Dermis blood vessel endothelial cell (primary cell): Measurements from ENCODE around the gene EPHA2. TPM values are rescaled to one million over a fixed set of nuclear protein-coding genes. Genes with fewer than 3 reads are reported as not detected.

Source experiments
- DNase-seq: peaks from one replicate; pipeline ENCODE4 v3.0.0; 2010
- total RNA-seq: library from RNA; depleted of rRNA; stranded (reverse); fragments of >200 nt; gene quantifications from 2 replicates; pipeline ENCODE4 v1.2.3, GENCODE V29; 2014

The EPHA2 gene
- total RNA-seq, 1 donor from 2014 or later, result 121 TPM

GRCh38 chr1:16134066-16134801 lies 21.6 kb downstream of the EPHA2 start:
- DNase-seq, result peak; percentile 59

DNA sequence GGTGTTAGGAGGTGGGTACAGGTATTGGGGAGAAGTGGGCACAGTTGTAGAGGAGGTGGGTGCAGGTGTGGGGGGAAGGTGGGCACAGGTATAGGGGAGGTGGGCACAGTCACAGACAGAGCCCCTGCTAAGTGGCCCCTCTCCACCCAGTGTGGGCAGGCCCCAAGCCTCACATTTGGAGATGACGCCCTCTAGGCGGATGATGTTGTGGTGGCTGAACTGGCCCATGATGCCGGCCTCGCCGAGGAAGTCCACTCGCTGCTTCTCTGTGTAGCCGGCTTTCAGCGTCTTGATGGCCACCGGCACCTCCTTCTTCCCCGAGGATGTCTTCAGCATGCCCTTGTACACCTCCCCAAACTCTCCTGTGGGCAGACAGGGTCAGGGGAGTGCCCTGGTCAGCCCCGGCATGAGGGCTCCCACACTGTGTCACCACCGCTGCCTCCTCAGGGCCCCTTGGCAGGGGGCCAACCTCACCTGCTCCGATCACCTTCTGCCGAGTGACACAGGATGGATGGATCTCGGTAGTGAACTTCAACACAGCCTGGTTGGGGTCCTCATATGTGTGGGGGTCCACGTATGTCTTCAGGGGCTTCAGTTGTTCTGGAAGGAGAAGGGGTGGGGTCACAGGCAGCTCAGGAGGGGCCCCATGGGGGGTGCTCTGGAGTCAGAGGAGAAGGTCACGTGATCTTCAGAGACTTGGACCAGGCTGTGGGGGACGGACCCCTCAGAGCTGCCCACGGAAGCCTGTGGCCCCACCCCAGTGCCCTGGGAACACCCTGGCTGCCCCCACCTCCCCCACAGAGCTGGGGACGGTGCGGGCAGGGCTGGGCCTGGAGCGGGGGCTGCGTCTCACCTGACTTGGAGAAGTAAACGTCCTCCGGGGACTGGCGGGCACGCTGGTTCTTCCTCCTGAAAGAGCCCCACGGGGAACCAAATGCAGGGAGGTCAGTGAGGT lies 22.6 kb downstream of the EPHA2 start:
- no peak for DNase-seq

DNA sequence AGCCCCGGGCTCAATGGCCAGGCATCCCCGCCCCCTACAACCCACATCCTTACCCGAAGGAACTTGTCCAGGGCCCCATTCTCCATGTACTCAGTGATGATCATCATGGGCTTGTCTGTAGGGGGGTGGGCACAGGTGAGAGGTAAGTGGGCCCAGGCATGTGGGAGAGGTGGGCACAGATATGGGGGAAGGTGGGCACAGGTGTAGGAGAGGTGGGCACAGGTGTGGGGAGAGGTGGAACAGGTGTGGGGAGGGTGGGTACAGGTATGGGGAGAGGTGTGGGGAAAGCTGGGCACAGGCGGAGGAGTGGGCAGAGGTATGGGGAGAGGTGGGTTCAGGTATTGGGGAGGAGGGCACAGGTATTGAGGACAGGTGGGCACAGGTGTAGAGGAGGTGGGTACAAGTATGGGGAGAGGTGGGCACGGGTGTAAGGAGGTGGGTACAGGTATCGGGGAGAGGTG lies 23.5 kb downstream of the EPHA2 start:
- no peak for DNase-seq

GRCh38 chr1:16131636-16132324 lies 24.1 kb downstream of the EPHA2 start:
- DNase-seq, result peak; percentile 35

- no peak for DNase-seq
Observed at GRCh38 chr1:16130827-16131226, 25.0 kb downstream of the EPHA2 start.

GRCh38 chr1:16129921-16130543 lies 25.8 kb downstream of the EPHA2 start:
- DNase-seq, result no peak

DNA sequence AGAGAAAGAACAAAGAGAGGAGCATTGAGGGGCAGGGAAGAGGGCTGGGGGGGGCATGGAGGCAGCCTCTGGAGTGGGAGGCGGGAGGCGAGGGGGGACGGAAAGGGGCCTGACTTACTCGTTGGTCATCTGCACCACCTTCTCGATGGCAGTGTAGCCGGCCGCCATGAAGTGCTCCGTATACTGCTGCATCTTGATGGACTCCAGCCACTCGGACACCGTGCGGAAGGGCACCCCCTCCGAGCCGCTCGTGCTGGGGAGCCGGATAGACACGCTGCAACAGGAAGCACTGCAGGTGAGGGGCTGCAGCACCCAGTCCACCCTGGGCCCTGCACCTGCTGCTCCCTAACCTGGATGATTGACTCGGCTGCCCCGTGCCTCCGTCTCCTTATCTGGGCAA lies 26.6 kb downstream of the EPHA2 start:
- DNase-seq, result no peak

GRCh38 chr1:16128338-16128741 lies 27.5 kb downstream of the EPHA2 start:
- DNase-seq, result no peak

GRCh38 chr1:16127676-16128337 lies 28.1 kb downstream of the EPHA2 start:
- no peak for DNase-seq

GRCh38 chr1:16126743-16127515 lies 28.9 kb downstream of the EPHA2 start:
- DNase-seq, result no peak

GRCh38 chr1:16126160-16126559 lies 29.7 kb downstream of the EPHA2 start:
- DNase-seq, result no peak

DNA sequence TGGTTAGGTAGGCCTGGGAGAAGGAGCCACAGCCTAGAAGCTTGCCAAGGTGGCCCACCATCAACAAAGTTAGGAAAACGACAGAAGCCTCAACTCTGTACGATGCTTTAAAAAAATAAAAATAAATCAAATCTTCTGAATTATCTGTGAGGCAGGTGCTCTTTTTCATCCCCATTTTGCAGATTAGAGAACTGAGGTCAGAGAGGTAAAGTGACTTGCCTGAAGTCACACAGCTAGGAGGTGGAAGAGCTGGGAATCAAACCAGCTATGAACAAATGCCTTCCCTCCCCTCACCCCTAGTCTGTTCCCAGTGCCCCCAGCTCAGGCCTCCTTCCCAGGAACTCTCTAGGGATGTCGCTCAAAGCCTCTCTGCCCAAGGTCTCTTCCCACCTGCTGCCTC lies 30.4 kb downstream of the EPHA2 start:
- no peak for DNase-seq

DNA sequence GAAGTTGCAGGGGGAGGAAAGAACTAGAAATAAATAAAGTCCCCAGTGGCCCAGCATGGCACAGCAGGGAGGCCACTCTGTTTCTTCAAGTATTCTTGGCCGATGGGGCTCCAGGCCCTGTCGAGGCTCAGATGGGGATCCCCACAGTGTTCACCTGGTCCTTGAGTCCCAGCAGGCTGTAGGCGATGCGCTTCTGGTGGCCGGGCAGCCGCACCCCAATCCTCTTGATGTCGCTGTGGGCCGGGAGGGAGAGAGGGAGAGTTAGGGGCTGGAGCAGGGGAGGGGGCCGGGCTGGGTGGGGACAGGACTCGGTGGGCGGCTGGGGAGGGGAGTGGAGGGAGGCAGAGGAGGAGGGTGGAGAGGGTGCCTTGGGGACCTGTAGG lies 30.8 kb downstream of the EPHA2 start:
- no peak for DNase-seq

DNA sequence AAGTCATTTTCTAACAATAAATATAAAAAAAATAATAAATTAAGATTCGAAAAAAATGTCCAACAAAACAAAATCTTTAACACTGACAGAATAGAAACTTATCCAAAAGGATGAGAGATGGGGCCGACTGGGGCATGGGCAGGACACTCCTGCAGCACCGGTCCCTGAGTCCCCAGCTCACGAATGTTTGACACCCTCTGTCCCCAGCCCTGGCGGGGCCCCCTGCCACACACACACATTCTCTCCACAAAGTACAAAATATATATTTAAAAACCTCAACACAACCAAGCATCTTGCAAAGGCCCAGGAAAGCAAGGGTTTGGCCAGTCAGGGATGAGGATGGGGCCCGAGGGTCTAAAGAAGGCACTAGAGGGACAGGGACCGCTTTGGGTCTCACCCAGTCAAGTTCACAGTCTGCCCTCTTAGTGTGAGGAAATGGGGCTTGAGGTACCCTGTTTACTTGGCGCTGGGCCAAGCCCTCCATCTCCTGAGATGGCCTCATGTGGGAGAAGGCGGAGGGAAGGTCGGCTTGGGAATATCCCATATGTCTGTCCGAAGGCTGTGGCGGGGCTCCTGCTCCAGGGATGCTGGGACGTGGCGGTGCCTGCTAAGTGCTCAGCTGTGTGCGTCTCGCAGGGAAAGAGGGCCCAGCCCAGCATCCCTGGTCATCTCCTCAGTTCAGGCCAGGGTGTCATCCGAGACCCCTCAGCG lies 31.3 kb downstream of the EPHA2 start:
- no peak for DNase-seq

DNA sequence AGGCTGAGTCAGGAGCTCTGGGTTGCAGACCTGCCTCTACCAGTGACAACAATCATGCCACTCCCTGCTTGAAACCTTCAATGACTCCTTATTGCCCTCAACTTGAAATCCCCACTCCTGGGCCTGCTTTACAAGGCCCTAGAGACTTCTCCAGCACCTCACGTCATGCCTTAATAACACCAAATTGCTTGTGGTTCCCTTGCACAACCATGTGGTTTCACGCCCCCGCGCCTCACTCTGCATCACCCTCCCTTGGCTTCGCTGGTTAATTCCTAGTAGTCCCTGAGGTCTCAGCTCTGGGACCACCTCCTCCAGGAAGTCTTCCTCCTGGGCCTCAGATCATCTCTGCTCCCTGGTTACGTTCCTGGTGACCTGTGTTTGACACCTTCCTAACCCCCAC lies 33.0 kb downstream of the EPHA2 start:
- no peak for DNase-seq

DNA sequence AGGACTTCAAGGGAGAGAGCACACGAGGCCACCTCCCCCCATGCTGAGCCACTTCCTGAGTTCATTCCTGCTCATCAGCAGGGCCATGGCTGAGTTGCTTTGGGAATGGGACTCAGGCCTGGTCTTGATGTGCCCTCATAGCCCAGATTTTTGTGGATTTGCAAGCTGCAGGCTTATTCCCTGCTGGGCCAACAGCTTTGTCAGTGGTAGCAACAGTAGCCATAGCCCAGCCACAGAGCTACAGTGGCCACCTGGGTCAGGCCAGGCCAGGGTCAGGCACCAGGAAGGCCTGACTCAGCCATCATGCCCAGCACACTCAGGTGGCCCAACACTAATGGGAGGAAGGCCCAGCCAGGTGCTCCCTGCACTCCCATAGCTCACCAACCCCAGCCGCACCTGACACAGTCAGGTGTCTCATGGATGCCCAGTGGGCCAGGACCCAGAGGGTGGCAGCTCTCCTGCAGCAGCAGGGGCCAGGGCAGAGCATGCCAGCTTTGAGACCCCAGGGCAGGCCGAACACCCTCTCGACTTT lies 33.5 kb downstream of the EPHA2 start:
- DNase-seq, result peak; percentile 35

GRCh38 chr1:16120940-16121410 lies 34.9 kb downstream of the EPHA2 start:
- no peak for DNase-seq

GRCh38 chr1:16120407-16120806 lies 35.5 kb downstream of the EPHA2 start:
- DNase-seq, result no peak

DNA sequence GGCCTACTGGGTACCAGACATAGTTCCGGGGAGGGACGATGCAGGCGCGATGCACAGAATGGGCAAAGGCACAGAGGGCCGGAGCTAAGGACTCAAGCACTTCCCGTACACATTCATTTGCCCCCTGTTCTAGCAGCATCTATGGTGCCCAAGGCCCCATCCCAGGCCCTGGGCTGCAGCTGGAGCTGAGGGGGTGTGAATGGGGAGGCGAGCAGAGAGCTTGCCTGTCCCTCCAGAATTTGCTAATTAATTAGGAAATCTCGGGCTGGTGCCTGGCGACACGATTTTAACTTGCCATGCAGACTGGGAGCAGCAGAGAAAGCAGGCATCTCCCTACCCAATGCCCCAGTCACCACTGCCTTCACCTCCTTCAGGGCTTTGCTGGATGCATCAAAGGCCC lies 35.9 kb downstream of the EPHA2 start:
- DNase-seq, result no peak

DNA sequence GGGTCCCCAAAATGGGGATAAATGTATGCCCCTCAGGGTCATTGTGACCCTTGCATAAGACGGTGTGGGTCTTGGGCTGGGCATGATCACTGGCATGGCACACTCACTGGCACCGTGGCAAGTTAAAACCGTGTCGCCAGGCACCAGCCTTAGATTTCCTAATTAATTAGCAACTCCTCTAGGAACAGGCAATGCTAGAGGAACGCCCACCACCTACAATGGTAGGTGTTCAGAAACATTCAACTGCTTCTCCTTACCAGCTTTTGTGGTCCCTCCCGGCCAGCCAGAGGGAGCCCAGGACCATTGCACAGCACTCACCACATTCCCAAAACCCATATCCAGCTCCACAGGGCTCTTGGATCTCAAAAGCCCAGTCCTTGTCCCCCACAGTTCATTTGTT lies 36.4 kb downstream of the EPHA2 start:
- no peak for DNase-seq
